C4-2B (cell line): Measurements from ENCODE around the gene PIK3AP1.

Source experiments
- ZFX ChIP-seq: fragments of 450-650 bp; IDR thresholded peaks from 2 replicates; pipeline ENCODE4 v1.6.1; 2017
- TF ChIP-seq, protein P1 (sequence below): fragments of 450-650 bp; conservative IDR thresholded peaks from 2 replicates; pipeline ENCODE4 v1.5.1; 2017; ENCODE audit warnings: mild to moderate bottlenecking

DNA sequence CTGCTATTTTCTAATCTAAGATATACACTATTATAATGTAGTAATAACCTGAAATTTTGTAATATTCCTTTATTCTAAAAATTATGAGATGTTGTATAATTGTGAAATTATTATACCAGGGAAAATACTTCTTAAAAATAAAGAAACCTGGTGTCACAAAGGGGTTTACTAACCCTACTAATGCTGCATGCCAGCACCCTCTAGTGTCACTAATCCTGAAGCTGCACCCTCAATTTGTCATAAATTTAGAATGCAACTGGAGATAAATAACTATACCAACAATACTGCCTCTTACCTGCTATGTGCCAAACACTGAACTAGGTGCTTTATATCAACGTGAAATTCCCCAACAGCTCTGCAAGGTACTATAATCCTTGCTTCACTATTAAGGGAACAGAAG, 164.3 kb downstream of the PIK3AP1 start:
- TF ChIP-seq, protein P1, sequence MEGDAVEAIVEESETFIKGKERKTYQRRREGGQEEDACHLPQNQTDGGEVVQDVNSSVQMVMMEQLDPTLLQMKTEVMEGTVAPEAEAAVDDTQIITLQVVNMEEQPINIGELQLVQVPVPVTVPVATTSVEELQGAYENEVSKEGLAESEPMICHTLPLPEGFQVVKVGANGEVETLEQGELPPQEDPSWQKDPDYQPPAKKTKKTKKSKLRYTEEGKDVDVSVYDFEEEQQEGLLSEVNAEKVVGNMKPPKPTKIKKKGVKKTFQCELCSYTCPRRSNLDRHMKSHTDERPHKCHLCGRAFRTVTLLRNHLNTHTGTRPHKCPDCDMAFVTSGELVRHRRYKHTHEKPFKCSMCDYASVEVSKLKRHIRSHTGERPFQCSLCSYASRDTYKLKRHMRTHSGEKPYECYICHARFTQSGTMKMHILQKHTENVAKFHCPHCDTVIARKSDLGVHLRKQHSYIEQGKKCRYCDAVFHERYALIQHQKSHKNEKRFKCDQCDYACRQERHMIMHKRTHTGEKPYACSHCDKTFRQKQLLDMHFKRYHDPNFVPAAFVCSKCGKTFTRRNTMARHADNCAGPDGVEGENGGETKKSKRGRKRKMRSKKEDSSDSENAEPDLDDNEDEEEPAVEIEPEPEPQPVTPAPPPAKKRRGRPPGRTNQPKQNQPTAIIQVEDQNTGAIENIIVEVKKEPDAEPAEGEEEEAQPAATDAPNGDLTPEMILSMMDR = peak; percentile 72
- TF ChIP-seq ZFX = no peak
